Measurements from ENCODE around the gene CDH13.

Gene CDH13

DNA sequence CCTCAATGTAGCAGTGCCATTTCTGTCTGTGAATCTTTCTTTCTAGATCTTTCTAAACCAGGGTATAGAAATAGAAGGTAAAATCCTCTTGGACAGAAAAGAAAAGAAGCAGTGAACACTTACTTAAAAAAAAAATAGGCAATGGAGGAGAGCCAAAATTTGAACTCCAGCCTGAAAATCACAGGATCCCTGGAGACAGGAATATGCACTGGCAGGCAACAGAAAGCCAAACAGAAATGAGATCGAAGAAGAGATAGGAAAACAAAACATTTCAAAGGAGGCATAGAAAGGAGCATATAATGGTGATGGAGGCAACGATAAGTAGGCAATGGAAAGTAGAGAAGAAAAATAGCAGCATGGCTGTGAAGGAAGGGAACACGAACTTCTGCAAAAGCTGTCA, 927.3 kb downstream of the CDH13 start:
- no peaks in the 10 kb centered on the region for H3K9me3 ChIP-seq (replicated peaks; ENCODE audit: insufficient read depth, low read length)

DNA sequence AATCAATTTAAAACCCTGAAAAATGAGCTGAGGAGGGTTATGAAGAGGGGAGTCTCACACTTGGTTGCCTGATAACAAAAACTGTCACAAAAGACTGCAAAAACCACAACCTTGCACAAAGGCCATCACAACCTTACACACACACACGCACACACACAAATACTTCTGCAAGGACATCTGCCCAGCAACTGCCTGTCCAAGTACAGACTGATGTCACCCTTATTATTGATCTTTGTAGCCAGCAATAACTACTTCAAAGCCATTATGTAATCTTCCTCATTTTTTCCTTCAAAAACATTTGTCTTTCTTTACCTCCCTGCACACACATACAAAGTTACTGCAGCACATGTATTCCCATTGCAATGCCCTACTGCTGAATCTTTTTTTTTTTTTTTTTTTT, 927.8 kb downstream of the CDH13 start:
- H3K4me3 ChIP-seq (ENCODE audit: low read length): no peak overlapping the region

More for the DNA sequence above, 927.3 kb downstream of the CDH13 start:
- TF ChIP-seq EZH2 (optimal IDR thresholded peaks at IDR 0.05; ENCODE audit: low read depth, low read length) (no peak), EZH2phosphoT487 (IDR thresholded peaks at IDR 0.05; ENCODE audit: low read length) (no peak), CTCF (IDR thresholded peaks at IDR 0.05; ENCODE audit: low read length) (no peak)
- Histone ChIP-seq H3F3A (ENCODE audit: insufficient read depth, low read length) (no peaks in the 10 kb centered on the region), H3K36me3 (replicated peaks; ENCODE audit: insufficient read depth, low read length) (no peaks in the 10 kb centered on the region), H3K27me3 (replicated peaks; ENCODE audit: insufficient read depth, low read length) (no peaks in the 10 kb centered on the region), H3K4me2 (ENCODE audit: low read depth, low read length) (no peak overlapping the region), H2AFZ (ENCODE audit: low read length) (no peak overlapping the region), H3K4me3 (ENCODE audit: low read length) (no peak overlapping the region), H3K4me1 (ENCODE audit: low read length) (no peaks in the 10 kb centered on the region), H3K9ac (ENCODE audit: low read length) (no peak overlapping the region), H3K9me2 (replicated peaks; ENCODE audit: insufficient read depth, low read length) (no peaks in the 10 kb centered on the region), H4K20me1 (ENCODE audit: insufficient read depth, low read length) (no peaks in the 10 kb centered on the region), H3K79me2 (ENCODE audit: low read length) (no peaks in the 10 kb centered on the region), H3K27ac (ENCODE audit: low read length) (no peak overlapping the region)
- no peak for DNase-seq

DNA sequence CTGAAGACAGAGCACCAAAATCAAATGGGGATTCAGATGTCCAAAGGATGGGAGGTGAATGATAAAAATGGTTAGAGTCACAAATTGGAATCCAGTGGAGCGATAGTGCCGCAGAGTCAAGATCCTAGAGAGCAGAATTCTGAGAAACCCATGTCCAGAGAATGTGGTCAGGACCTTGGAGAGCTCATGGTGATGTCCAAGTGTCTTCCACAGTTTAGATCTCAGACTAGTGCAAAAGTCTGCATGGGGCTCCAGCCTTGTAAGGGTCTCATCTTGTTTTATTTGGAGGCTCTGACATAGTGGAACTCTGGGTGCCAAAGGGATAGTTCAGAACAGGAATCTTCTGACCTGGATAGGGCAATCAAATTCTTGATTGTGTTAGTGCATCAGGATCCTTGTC, 935.1 kb downstream of the CDH13 start:
- no peak overlapping the region for H3K4me2 ChIP-seq (ENCODE audit: low read depth, low read length)
- no peak overlapping the region for H3K27ac ChIP-seq (ENCODE audit: low read length)
- H4K20me1 ChIP-seq (ENCODE audit: insufficient read depth, low read length): no peaks in the 10 kb centered on the region
- no peaks in the 10 kb centered on the region for H3K79me2 ChIP-seq (ENCODE audit: low read length)
- no peak overlapping the region for H3K4me3 ChIP-seq (ENCODE audit: low read length)
- no peaks in the 10 kb centered on the region for H3K27me3 ChIP-seq (replicated peaks; ENCODE audit: insufficient read depth, low read length)
- no peaks in the 10 kb centered on the region for H3K9me3 ChIP-seq (replicated peaks; ENCODE audit: insufficient read depth, low read length)
- no peaks in the 10 kb centered on the region for H3K4me1 ChIP-seq (ENCODE audit: low read length)
- H3F3A ChIP-seq (ENCODE audit: insufficient read depth, low read length): no peaks in the 10 kb centered on the region
- H3K9ac ChIP-seq (ENCODE audit: low read length): no peak overlapping the region
- no peaks in the 10 kb centered on the region for H3K36me3 ChIP-seq (replicated peaks; ENCODE audit: insufficient read depth, low read length)
- H2AFZ ChIP-seq (ENCODE audit: low read length): no peak overlapping the region
- no peaks in the 10 kb centered on the region for H3K9me2 ChIP-seq (replicated peaks; ENCODE audit: insufficient read depth, low read length)
- no peak for DNase-seq
- TF ChIP-seq CTCF (IDR thresholded peaks at IDR 0.05; ENCODE audit: low read length) (no peak), EZH2phosphoT487 (IDR thresholded peaks at IDR 0.05; ENCODE audit: low read length) (no peak), EZH2 (optimal IDR thresholded peaks at IDR 0.05; ENCODE audit: low read depth, low read length) (no peak)

More for the DNA sequence above, 927.8 kb downstream of the CDH13 start:
- no peak overlapping the region for H3K27ac ChIP-seq (ENCODE audit: low read length)
- H4K20me1 ChIP-seq (ENCODE audit: insufficient read depth, low read length): no peaks in the 10 kb centered on the region
- no peak overlapping the region for H2AFZ ChIP-seq (ENCODE audit: low read length)
- no peaks in the 10 kb centered on the region for H3K9me3 ChIP-seq (replicated peaks; ENCODE audit: insufficient read depth, low read length)
- H3K4me2 ChIP-seq (ENCODE audit: low read depth, low read length): no peak overlapping the region
- no peak for DNase-seq
- no peaks in the 10 kb centered on the region for H3K36me3 ChIP-seq (replicated peaks; ENCODE audit: insufficient read depth, low read length)
- no peaks in the 10 kb centered on the region for H3K27me3 ChIP-seq (replicated peaks; ENCODE audit: insufficient read depth, low read length)
- no peak overlapping the region for H3K9ac ChIP-seq (ENCODE audit: low read length)
- no peak for TF ChIP-seq EZH2 (optimal IDR thresholded peaks at IDR 0.05; ENCODE audit: low read depth, low read length)
- no peak for TF ChIP-seq CTCF (IDR thresholded peaks at IDR 0.05; ENCODE audit: low read length)
- TF ChIP-seq EZH2phosphoT487 (IDR thresholded peaks at IDR 0.05; ENCODE audit: low read length): no peak
- no peaks in the 10 kb centered on the region for H3K4me1 ChIP-seq (ENCODE audit: low read length)
- no peaks in the 10 kb centered on the region for H3F3A ChIP-seq (ENCODE audit: insufficient read depth, low read length)
- no peaks in the 10 kb centered on the region for H3K9me2 ChIP-seq (replicated peaks; ENCODE audit: insufficient read depth, low read length)
- H3K79me2 ChIP-seq (ENCODE audit: low read length): no peaks in the 10 kb centered on the region
